GM23338 (cell line): ENCODE measurements around the gene SLC25A17. TPM values are rescaled to one million over a fixed set of nuclear protein-coding genes. Genes with fewer than 3 reads are reported as not detected.

Source experiments
- ATAC-seq: fragments of 200-7000 bp; cut with Tn5 transposase; 3 replicates; pipeline ENCODE4 v1.9.1; 2020
- DNase-seq: peaks from one replicate; pipeline ENCODE4 v3.0.0-alpha.2; 2015; ENCODE audit warnings: low spot score
- H2AFZ ChIP-seq: fragments of 200-600 bp; sonication (generic); 2 replicates; pipeline ENCODE4 v1.8.0; 2016; ENCODE audit warnings: antibody characterized with exemption, mild to moderate bottlenecking, moderate library complexity
- H3F3A ChIP-seq: fragments of 200-600 bp; sonication (generic); replicated peaks from 2 replicates; pipeline ENCODE4 v1.8.0; 2017; ENCODE audit warnings: antibody characterized with exemption, mixed run types, low read depth
- H3K27ac ChIP-seq: fragments of 200-600 bp; sonication (generic); 2 replicates; pipeline ENCODE4 v1.6.1; 2016; ENCODE audit warnings: low read depth
- H3K27me3 ChIP-seq: fragments of 200-600 bp; sonication (generic); 2 replicates; pipeline ENCODE4 v1.8.0; 2016; ENCODE audit warnings: mild to moderate bottlenecking, mixed run types, moderate library complexity; ENCODE audit not compliant: insufficient read depth
- H3K36me3 ChIP-seq: fragments of 200-600 bp; sonication (generic); 2 replicates; pipeline ENCODE4 v1.8.0; 2016; ENCODE audit warnings: mild to moderate bottlenecking; ENCODE audit not compliant: insufficient read depth
- H3K4me1 ChIP-seq: fragments of 200-600 bp; sonication (generic); 2 replicates; pipeline ENCODE4 v1.8.0; 2016; ENCODE audit warnings: mild to moderate bottlenecking, moderate library complexity; ENCODE audit not compliant: insufficient read depth
- H3K4me2 ChIP-seq: fragments of 200-600 bp; sonication (generic); 2 replicates; pipeline ENCODE4 v1.7.1; 2017; ENCODE audit warnings: mixed run types
- H3K4me3 ChIP-seq: fragments of 200-600 bp; sonication (generic); 2 replicates; pipeline ENCODE4 v1.6.1; 2016; ENCODE audit warnings: mixed run types
- H3K79me2 ChIP-seq: fragments of 200-600 bp; sonication (generic); replicated peaks from 2 replicates; pipeline ENCODE4 v1.8.0; 2017; ENCODE audit warnings: mild to moderate bottlenecking; ENCODE audit not compliant: insufficient read depth
- H3K9me2 ChIP-seq: fragments of 200-600 bp; sonication (generic); 2 replicates; pipeline ENCODE4 v1.8.0; 2017; ENCODE audit not compliant: insufficient read depth
- H4K20me1 ChIP-seq: fragments of 200-600 bp; sonication (generic); replicated peaks from 2 replicates; pipeline ENCODE4 v1.8.0; 2017; ENCODE audit warnings: mild to moderate bottlenecking; ENCODE audit not compliant: insufficient read depth
- H3K27ac Mint-ChIP-seq: 2 replicates; pipeline ENCODE4 v1.8.0; 2020; ENCODE audit warnings: inconsistent platforms, mild to moderate bottlenecking, moderate library complexity, mixed read lengths
- H3K27me3 Mint-ChIP-seq: 3 replicates; pipeline ENCODE4 v1.8.0; 2022; ENCODE audit warnings: low read depth, mild to moderate bottlenecking, moderate library complexity, mixed read lengths, inconsistent platforms; ENCODE audit not compliant: insufficient read depth, poor library complexity
- H3K36me3 Mint-ChIP-seq: 3 replicates; pipeline ENCODE4 v1.8.0; 2021; ENCODE audit warnings: low read depth, mild to moderate bottlenecking, inconsistent platforms, moderate library complexity, mixed read lengths
- H3K4me1 Mint-ChIP-seq: 3 replicates; pipeline ENCODE4 v1.8.0; 2020; ENCODE audit warnings: mild to moderate bottlenecking, inconsistent platforms, mixed read lengths
- H3K4me3 Mint-ChIP-seq: 3 replicates; pipeline ENCODE4 v1.8.0; 2021; ENCODE audit warnings: moderate library complexity, mild to moderate bottlenecking, inconsistent platforms, mixed read lengths
- H3K9me3 Mint-ChIP-seq: 3 replicates; pipeline ENCODE4 v1.8.0; 2020; ENCODE audit warnings: moderate library complexity, mild to moderate bottlenecking, inconsistent platforms, mixed read lengths
- CREB1 ChIP-seq: fragments of 250-450 bp; sonication (Bioruptor Pico); IDR thresholded peaks from 2 replicates; pipeline ENCODE4 v1.5.0; 2020; ENCODE audit warnings: low read depth, mild to moderate bottlenecking, moderate library complexity
- CTCF ChIP-seq, 2 experiments: fragments of 200-600 bp in 1 of 2; sonication (generic) in 1 of 2; conservative IDR thresholded peaks; 2 replicates each; pipeline versions ENCODE4 v1.5.1 to v1.6.1; 2016 to 2017; ENCODE audit warnings: antibody characterized with exemption in 2 of 2, low read depth in 2 of 2, mild to moderate bottlenecking in 2 of 2, moderate library complexity in 1 of 2
- ETS1 ChIP-seq: IDR thresholded peaks from 2 replicates; pipeline ENCODE4 v1.6.1; 2016; ENCODE audit warnings: antibody characterized with exemption
- ZNF331 ChIP-seq: fragments of 250-450 bp; sonication (Bioruptor Pico); IDR thresholded peaks from 2 replicates; pipeline ENCODE4 v1.5.0; 2020; ENCODE audit warnings: low read depth, mild to moderate bottlenecking, moderate library complexity
- ZNF462 ChIP-seq: fragments of 250-450 bp; sonication (Bioruptor Pico); IDR thresholded peaks from 2 replicates; pipeline ENCODE4 v1.5.0; 2020; ENCODE audit warnings: mild to moderate bottlenecking, moderate library complexity
- polyA plus RNA-seq: library from polyadenylated mRNA; unstranded; fragments of >200 nt; fragmentation: Nextera tagmentation; extraction: Ambion mirVana; gene quantifications from 2 replicates; pipeline ENCODE4 v1.2.1, GENCODE V29; 2016
- total RNA-seq: library from RNA; depleted of rRNA; stranded (reverse); fragments of >200 nt; shearing (Covaris generic); gene quantifications from 2 replicates; pipeline ENCODE4 v1.2.3, GENCODE V29; 2014

The SLC25A17 gene
- total and polyA plus RNA-seq, 2 experiments from 2014 or later = 35.4 to 43.6 TPM

- Histone ChIP-seq H3K9me2 (no peaks in the 10 kb centered on the region), H3K27ac (no peak overlapping the region), H2AFZ (no peak overlapping the region), H3K79me2 (no peaks in the 10 kb centered on the region), H3F3A (peaks cover 4% of the 10 kb centered on the region; the same call in 1 of the 2 replicates), H3K27me3 (no peaks in the 10 kb centered on the region), H3K4me2 (no peak overlapping the region), H3K4me1 (peaks cover 8% of the 10 kb centered on the region; the same call in 1 of the 2 replicates), H4K20me1 (no peaks in the 10 kb centered on the region), H3K4me3 (no peak overlapping the region), H3K36me3 (peaks cover 6% of the 10 kb centered on the region; the same call in 1 of the 2 replicates)
- DNase-seq = no peak
- Mint-ChIP-seq H3K4me3 (no peak overlapping the region), H3K27me3 (peaks cover 2% of the 10 kb centered on the region), H3K4me1 (peaks cover 10% of the 10 kb centered on the region), H3K27ac (no peak overlapping the region), H3K9me3 (peaks cover 40% of the 10 kb centered on the region), H3K36me3 (peaks cover 29% of the 10 kb centered on the region; the same call in 2 of the 3 replicates)
- TF ChIP-seq ETS1 (no peak), CREB1 (CRISPR knock-in tag) (no peak), CTCF (conservative IDR thresholded peaks at IDR 0.05; ENCODE audit: low read depth in 2 of 2) (no peak)
- ATAC-seq = no peak
Observed at GRCh38 chr22:40747361-40747760, 71.8 kb downstream of the SLC25A17 start.

- Histone ChIP-seq H3F3A (peaks cover 4% of the 10 kb centered on the region; the same call in 1 of the 2 replicates), H3K79me2 (no peaks in the 10 kb centered on the region), H3K36me3 (peaks cover 6% of the 10 kb centered on the region; the same call in 1 of the 2 replicates), H3K27me3 (no peaks in the 10 kb centered on the region), H3K4me1 (peaks cover 8% of the 10 kb centered on the region; the same call in 1 of the 2 replicates), H3K27ac (no peak overlapping the region), H3K4me3 (no peak overlapping the region), H2AFZ (no peak overlapping the region), H4K20me1 (no peaks in the 10 kb centered on the region), H3K4me2 (no peak overlapping the region), H3K9me2 (no peaks in the 10 kb centered on the region)
- Mint-ChIP-seq H3K27me3 (peaks cover 7% of the 10 kb centered on the region), H3K4me1 (peaks cover 10% of the 10 kb centered on the region), H3K27ac (no peak overlapping the region), H3K4me3 (no peak overlapping the region), H3K9me3 (peaks cover 40% of the 10 kb centered on the region), H3K36me3 (peaks cover 29% of the 10 kb centered on the region; the same call in 2 of the 3 replicates)
- no peak for DNase-seq
- ATAC-seq = no peak
- TF ChIP-seq ZNF462 (CRISPR knock-in tag) (no peak), CTCF (conservative IDR thresholded peaks at IDR 0.05; ENCODE audit: low read depth in 2 of 2) (no peak), ZNF331 (CRISPR knock-in tag) (no peak), ETS1 (no peak), CREB1 (CRISPR knock-in tag) (no peak)
Observed at GRCh38 chr22:40746428-40747220, 72.5 kb downstream of the SLC25A17 start.
